GM18519 (cell line): ENCODE results near the gene ABR.
"Not testable (repeated sequence)": the region's sequence is repeated elsewhere in the genome, so short reads cannot be mapped to it uniquely, and the experiment has no call there.

Experiments used
- ATAC-seq: cut with Tn5 transposase; IDR thresholded peaks from one replicate; pipeline ENCODE4 v1.9.1; 2021; ENCODE audit warnings: mild to moderate bottlenecking, moderate library complexity; ENCODE audit not compliant: unreplicated experiment, low FRiP score

ABR gene

DNA sequence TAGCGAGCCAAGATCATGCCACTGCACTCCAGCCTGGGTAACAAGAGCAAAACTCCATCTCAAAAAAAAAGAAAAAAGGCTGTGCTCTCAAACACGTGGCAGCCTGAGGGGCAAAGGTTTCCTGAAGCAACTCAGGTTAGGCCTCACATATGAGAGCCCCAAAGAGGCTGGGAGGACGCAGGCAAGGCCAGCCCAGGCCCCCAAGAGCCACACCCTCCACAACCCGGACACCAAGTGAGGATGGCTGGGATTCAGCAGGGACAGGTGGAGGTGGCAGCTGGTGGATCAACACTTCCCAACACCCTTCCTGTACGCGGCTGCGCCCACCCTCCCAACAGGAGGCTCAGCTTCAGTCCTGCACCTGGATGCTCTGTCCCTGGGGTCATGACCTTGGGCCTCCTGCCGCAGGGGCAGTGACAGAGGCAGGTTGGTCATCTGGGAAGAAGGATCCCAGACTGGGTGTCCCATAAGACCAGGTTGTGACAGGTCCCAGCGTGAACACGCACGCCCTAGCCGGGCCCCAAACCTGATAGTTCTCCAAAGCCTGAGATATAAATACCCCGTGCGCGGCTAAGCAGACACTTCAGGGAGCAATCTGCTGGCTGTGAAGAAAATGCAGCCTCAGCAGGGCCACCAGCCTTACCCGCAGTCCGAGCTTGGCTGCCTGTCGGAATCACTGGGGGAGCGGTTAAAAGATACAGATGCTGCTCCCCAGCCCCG, 104.7 kb downstream of the ABR start:
- no peak for ATAC-seq

GRCh38 chr17:1073963-1074625, 105.7 kb downstream of the ABR start:
- not testable (repeated sequence) for ATAC-seq

DNA sequence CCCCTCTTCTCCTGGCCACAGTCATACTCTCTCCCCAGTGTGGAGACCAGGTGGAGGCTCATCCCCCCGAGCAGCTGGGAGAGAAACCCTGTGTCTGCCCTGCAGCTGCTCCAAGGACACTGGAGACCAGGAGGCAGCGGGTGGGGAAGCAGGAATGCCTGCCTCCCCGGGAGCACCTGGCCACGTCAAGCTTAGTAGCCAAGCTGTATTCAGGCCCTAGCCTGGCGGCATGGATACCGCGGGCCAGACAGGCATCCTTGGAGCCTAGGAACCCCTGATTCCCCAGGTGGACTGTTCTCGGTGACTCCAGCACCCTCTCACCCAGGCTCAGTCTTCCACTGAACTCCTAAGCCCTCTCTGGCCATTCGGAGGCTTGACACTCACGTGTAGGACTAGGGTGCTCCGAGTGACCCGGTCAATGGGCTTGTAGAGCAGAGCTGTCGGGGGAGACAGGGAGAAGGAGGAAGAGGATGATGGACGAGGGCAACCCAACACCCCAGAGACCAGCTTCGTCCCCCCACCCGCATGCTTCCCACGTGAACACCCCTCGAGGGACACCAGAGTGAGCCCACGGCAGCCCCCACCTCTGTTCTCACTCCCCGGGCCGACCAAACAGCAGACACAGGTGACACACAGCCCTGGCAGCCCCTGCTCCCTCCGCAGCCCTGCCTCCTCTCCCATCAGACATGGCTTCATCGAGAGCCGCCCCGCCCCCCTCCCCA, 106.4 kb downstream of the ABR start:
- no peak for ATAC-seq

DNA sequence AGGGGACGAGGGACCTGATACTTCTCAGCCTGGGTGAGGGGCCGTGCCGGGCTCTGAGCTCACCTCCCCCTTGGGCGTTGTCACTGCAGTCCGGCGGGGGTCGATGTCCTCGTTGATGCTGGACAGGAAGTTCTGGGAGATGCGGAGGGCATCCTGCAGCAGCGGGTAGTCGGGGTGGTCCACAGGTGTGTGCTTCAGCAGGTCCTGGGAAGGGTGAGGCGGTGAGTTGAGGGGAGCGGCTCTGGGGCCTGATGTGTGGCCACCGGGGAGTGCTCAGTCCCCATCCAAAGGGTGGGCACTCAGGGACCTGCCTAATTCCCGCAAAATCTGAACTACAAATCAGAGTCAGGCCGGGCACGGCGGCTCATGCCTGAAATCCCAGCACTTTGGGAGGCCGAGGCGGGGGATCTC, 107.2 kb downstream of the ABR start:
- no peak for ATAC-seq

- no peak for ATAC-seq
These were observed 108.5 kb downstream of the ABR start for GRCh38 chr17:1071103-1071825.

GRCh38 chr17:1070411-1070810, 109.4 kb downstream of the ABR start:
- no peak for ATAC-seq

GRCh38 chr17:1069847-1070246, 109.9 kb downstream of the ABR start:
- no peak for ATAC-seq

DNA sequence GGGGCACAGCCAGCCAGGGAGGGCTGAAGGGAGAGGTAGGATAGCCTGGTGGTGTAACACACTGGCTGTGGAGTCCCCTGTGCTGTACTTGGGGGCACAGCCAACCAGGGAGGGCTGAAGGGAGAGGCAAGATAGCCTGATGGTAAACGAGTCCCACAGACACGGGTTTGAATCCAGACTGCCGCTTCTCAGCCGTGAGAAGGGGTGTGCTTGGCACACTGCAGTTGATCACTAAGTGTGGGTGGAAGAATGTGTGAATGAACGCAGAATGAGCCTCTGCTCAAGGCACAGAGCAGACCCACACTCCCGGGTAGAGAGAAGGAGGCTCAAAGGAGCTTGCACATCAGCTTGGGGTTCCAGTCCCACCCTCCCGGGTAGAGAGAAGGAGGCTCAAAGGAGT, 111.4 kb downstream of the ABR start:
- no peak for ATAC-seq

DNA sequence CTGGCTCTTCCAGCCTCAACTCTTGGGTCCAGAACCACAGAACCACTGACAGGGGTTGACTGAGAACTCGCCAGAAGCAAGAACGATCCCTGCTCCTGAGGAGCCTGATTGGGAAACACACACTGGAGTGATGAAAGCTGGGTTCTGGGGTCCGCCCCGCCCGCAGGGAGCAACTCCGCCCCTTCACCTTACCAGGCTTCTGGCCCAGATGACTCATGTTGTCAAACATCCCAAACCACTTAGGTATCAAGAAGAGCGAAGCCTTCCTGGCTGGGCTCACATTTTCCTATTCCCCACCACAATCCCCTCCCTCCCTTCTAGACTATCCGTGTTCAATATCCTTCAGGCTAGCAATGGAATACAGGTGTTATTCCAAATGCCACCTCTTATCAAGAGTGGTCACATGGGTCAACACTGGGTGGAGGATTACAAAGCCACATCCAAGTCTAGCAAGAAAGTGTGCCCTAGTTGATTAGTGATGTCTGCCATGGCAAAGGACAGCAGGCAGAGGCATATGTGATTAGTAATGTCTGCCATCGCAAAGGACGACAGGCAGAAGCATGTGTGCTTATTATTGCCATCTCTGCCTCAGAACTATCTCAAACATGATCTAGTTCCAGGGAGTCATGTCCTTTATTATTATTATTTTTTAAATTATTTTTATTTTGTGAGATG, 112.4 kb downstream of the ABR start:
- no peak for ATAC-seq

- not testable (repeated sequence) for ATAC-seq
These were observed 114.4 kb downstream of the ABR start for GRCh38 chr17:1065416-1065815.

GRCh38 chr17:1060991-1061390, 118.8 kb downstream of the ABR start:
- no peak for ATAC-seq

DNA sequence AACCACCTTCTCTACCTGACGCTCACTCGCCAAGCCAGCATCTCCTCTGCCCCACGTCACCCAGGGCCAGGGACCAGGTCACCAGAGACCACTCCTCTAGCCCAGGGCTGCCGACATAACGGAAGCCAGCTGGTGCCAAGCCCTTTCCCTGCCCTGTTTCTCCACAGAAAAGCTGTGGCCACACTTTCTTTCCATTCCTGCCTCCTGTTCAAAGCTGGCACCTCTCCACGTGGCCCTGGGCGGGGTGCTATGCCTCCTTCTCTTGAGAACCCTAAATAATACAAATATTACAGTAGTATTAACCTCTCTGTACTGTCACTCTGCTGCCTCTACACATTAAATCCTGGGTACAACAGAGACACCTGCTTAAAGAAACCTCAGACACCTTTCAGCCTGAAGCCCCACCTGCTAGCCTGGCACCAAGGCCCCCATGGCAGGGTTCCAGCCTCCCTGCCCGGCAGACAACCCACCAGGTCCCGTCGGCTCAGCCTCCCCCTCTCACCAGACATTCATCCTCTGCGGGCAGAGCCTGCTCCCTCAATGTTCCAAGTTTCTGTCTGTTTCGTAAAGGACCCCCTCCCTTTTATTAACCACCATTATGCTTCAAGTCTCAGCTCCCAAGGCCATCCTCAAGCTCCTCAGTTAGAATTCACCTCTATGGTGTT, 120.5 kb downstream of the ABR start:
- no peak for ATAC-seq

GRCh38 chr17:1058423-1059130, 121.2 kb downstream of the ABR start:
- no peak for ATAC-seq

GRCh38 chr17:1056761-1057160, 123.0 kb downstream of the ABR start:
- ATAC-seq, result no peak

- ATAC-seq, result no peak
These were observed 123.8 kb downstream of the ABR start for GRCh38 chr17:1055751-1056645.

DNA sequence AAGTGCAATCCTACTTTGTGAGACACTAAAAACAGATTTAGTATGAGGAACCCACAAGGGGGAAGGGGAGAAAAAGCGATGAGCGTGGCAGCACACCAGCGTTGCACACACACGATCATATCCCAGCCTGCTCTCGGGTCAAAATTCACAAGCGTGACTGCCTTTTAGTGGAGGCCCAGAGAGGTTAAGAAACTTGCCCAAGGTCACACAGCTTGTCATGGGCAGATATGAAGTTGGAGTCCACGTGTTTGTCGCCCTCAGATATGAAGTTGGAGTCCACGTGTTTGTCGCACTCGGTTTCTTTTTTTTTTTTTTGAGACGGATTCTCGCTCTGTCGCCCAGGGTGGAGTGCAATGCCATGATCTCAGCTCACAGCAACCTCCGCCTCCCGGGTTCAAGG, 124.5 kb downstream of the ABR start:
- no peak for ATAC-seq

GRCh38 chr17:1054656-1055055, 125.1 kb downstream of the ABR start:
- no peak for ATAC-seq

DNA sequence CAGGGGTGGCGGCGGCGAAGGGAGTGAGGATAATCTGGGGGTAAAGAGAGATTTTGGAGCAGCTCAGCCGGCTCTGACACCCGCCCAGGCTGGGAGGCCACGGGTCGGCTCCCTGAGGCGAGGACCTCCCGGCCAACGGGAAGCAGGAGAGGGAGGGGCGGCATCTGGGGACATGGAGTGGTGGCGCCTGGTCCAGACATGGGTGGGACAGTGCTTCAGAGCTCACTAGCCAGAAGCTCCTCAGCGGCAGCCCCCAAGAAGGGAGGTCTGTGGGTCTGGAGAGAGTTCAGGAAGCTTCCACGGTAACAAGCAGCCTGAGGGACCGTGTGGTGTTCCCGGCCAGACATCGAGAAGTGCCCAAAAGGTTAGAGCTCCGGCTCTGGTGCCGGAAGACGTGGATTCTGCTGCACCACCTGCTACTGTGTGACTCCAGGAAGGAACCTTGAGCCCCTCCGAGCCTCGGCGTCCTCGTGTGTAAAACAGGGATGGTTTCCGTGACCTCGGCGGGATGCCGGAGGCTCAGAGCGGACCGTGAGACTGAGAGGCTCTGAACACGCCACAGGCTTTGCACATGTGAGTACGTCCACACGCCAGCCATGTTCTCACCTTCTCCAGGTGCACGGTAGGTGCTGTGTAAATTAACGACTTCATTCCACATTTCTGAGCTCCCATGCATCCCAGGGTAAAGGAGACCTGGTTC, 126.0 kb downstream of the ABR start:
- ATAC-seq, result no peak
